ENCODE measurements around the gene DBNDD2.

The DBNDD2 gene

GRCh38 chr20:45436732-45437485 lies 28.8 kb downstream of the DBNDD2 start (continued):
- TF ChIP-seq REST (tag by site-specific recombination; IDR thresholded peaks at IDR 0.05) (no peak), KLF16 (tag by site-specific recombination; IDR thresholded peaks at IDR 0.05) (peak; percentile 65), ZNF174 (tag by site-specific recombination; IDR thresholded peaks at IDR 0.05) (no peak), ZNF350 (tag by site-specific recombination; IDR thresholded peaks at IDR 0.05) (no peak), ZNF2 (tag by site-specific recombination; IDR thresholded peaks at IDR 0.05) (peak; percentile 63), PATZ1 (tag by site-specific recombination; IDR thresholded peaks at IDR 0.05) (peak; percentile 79), ZNF112 (tag by site-specific recombination; IDR thresholded peaks at IDR 0.05) (no peak), ZNF792 (tag by site-specific recombination; IDR thresholded peaks at IDR 0.05) (no peak), ZNF791 (tag by site-specific recombination; IDR thresholded peaks at IDR 0.05) (no peak), ZNF660 (tag by site-specific recombination; IDR thresholded peaks at IDR 0.05) (peak; percentile 38; the same call in 1 of the 2 replicates), ZNF626 (tag by site-specific recombination; IDR thresholded peaks at IDR 0.05) (no peak), ZNF558 (tag by site-specific recombination; IDR thresholded peaks at IDR 0.05) (no peak), ZNF776 (tag by site-specific recombination; IDR thresholded peaks at IDR 0.05; ENCODE audit: borderline replicate concordance) (no peak), ZNF76 (tag by site-specific recombination; IDR thresholded peaks at IDR 0.05; ENCODE audit: borderline replicate concordance, low read depth) (no peak), PRDM4 (tag by site-specific recombination; IDR thresholded peaks at IDR 0.05) (no peak), BCL11B (tag by site-specific recombination; IDR thresholded peaks at IDR 0.05; ENCODE audit: low read depth) (no peak), EGR2 (tag by site-specific recombination; IDR thresholded peaks at IDR 0.05; ENCODE audit: low read depth) (peak; percentile 78), ZNF157 (tag by site-specific recombination; IDR thresholded peaks at IDR 0.05) (no peak), ZBTB26 (tag by site-specific recombination; optimal IDR thresholded peaks at IDR 0.05) (peak; percentile 50), ZBTB17 (tag by site-specific recombination; IDR thresholded peaks at IDR 0.05) (peak; percentile 89; the same call in 1 of the 2 replicates), ZNF530 (tag by site-specific recombination; IDR thresholded peaks at IDR 0.05; ENCODE audit: low read depth) (no peak), TRIM28 (IDR thresholded peaks at IDR 0.05; ENCODE audit: borderline replicate concordance, low read length) (no peak), GLIS1 (tag by site-specific recombination; IDR thresholded peaks at IDR 0.05) (peak; percentile 63), ZXDB (tag by site-specific recombination; IDR thresholded peaks at IDR 0.05) (peak; percentile 53; the same call in 1 of the 2 replicates), ZNF416 (tag by site-specific recombination; IDR thresholded peaks at IDR 0.05) (no peak), ZNF341 (tag by site-specific recombination; IDR thresholded peaks at IDR 0.05; ENCODE audit: low read depth) (no peak), PRDM10 (tag by site-specific recombination; IDR thresholded peaks at IDR 0.05) (peak; percentile 89), SCRT2 (tag by site-specific recombination; IDR thresholded peaks at IDR 0.05) (peak; percentile 67)

Measured in HEK293 (cell line).